H1 (cell line): ENCODE measurements around the gene CEP350. TPM values are rescaled to one million over a fixed set of nuclear protein-coding genes. Genes with fewer than 3 reads are reported as not detected.

Experiments
- CTCF ChIA-PET: fragments of 300-600 bp; sonication (Branson Sonifier 250); formaldehyde crosslinking; loops from one replicate; lab custom pipeline; 2021; ENCODE audit not compliant: partially characterized antibody; lab: Charles Lee
- POLR2A ChIA-PET: fragments of 300-600 bp; sonication (Branson Sonifier 250); formaldehyde crosslinking; loops from one replicate; lab custom pipeline; 2021; ENCODE audit warnings: inconsistent platforms; ENCODE audit not compliant: partially characterized antibody; lab: Charles Lee
- DNase-seq, 2 experiments: peaks; one replicate each; pipeline versions ENCODE4 v3.0.0 to v3.0.0-alpha.2; 2010 to 2022; ENCODE audit warnings: low spot score in 2 of 2, low read depth in 1 of 2, mixed read lengths in 1 of 2
- FAIRE-seq: peaks from 2 replicates; lab custom pipeline; 2011; peaks lifted over from hg19 to GRCh38; lab: Jason Lieb, UNC
- H2AFZ ChIP-seq: 2 replicates; pipeline ENCODE4 v1.8.1; 2012; ENCODE audit warnings: low read length, inconsistent platforms
- H2AK5ac ChIP-seq: 2 replicates; pipeline ENCODE4 v1.6.1; 2013; ENCODE audit warnings: low read depth, low read length
- H2BK120ac ChIP-seq: replicated peaks from 2 replicates; pipeline ENCODE3; 2013; ENCODE audit warnings: low read depth, low read length, inconsistent platforms
- H2BK12ac ChIP-seq: 2 replicates; pipeline ENCODE4 v1.6.1; 2013; ENCODE audit warnings: low read depth, low read length
- H2BK15ac ChIP-seq: 2 replicates; pipeline ENCODE4 v1.6.1; 2013; ENCODE audit warnings: low read length
- H2BK20ac ChIP-seq: 2 replicates; pipeline ENCODE4 v1.6.1; 2013; ENCODE audit warnings: low read length
- H2BK5ac ChIP-seq: 2 replicates; pipeline ENCODE4 v1.6.1; 2013; ENCODE audit warnings: low read depth, low read length
- H3K14ac ChIP-seq: 2 replicates; pipeline ENCODE4 v1.6.1; 2013; ENCODE audit warnings: inconsistent platforms; ENCODE audit not compliant: insufficient read length
- H3K18ac ChIP-seq: 2 replicates; pipeline ENCODE4 v1.6.1; 2013; ENCODE audit warnings: low read length; ENCODE audit errors: extremely low read depth
- H3K23ac ChIP-seq: 2 replicates; pipeline ENCODE4 v1.6.1; 2013; ENCODE audit warnings: inconsistent platforms; ENCODE audit not compliant: insufficient read length
- H3K23me2 ChIP-seq: 2 replicates; pipeline ENCODE4 v1.6.1; 2013; ENCODE audit warnings: low read depth, low read length
- H3K27ac ChIP-seq: 2 replicates; pipeline ENCODE4 v1.6.1; 2011; ENCODE audit warnings: low read depth, low read length, inconsistent platforms
- H3K27me3 ChIP-seq, 4 experiments: replicated peaks in 1 of 4; 1 replicate in 1 of 4; 2 replicates in 3 of 4; pipeline versions ENCODE4 v1.6.1 to v1.8.1; 2011 to 2013; ENCODE audit warnings: low read length in 3 of 4, mild to moderate bottlenecking in 3 of 4, inconsistent platforms in 2 of 4, mixed read lengths in 2 of 4, moderate library complexity in 1 of 4; ENCODE audit not compliant: control insufficient read depth in 3 of 4, insufficient read depth in 3 of 4; ENCODE audit errors: extremely low read depth in 1 of 4
- H3K36me3 ChIP-seq, 4 experiments: 2 replicates each; pipeline versions ENCODE4 v1.6.1 to v1.8.1; 2011 to 2013; ENCODE audit warnings: mild to moderate bottlenecking in 4 of 4, low read length in 3 of 4, moderate library complexity in 2 of 4, control low read depth in 1 of 4, inconsistent platforms in 1 of 4; ENCODE audit not compliant: insufficient read depth in 4 of 4, control insufficient read depth in 2 of 4
- H3K4ac ChIP-seq: replicated peaks from 2 replicates; pipeline ENCODE3; 2013; ENCODE audit warnings: low read length, low read depth, mixed read lengths, inconsistent platforms; ENCODE audit not compliant: insufficient read length
- H3K4me1 ChIP-seq, 4 experiments: replicated peaks in 1 of 4; 1 replicate in 1 of 4; 2 replicates in 3 of 4; pipeline versions ENCODE4 v1.6.1 to v1.8.1; 2011 to 2013; ENCODE audit warnings: low read length in 3 of 4, inconsistent platforms in 2 of 4, mixed read lengths in 1 of 4; ENCODE audit not compliant: insufficient read depth in 4 of 4, control insufficient read depth in 3 of 4
- H3K4me2 ChIP-seq, 2 experiments: 2 replicates each; pipeline versions ENCODE4 v1.6.1 to v1.8.1; 2011 to 2013; ENCODE audit warnings: low read depth in 2 of 2, low read length in 2 of 2, control low read depth in 1 of 2, inconsistent platforms in 1 of 2, mild to moderate bottlenecking in 1 of 2; ENCODE audit not compliant: insufficient read depth in 1 of 2
- H3K4me3 ChIP-seq, 4 experiments: fragments of 200-600, 300-600 bp in 1 of 4; sonication (generic), shearing (Covaris generic), sonication (Bioruptor Twin) in 1 of 4; 2 replicates each; pipeline versions ENCODE4 v1.5.1 to v1.8.1; 2011 to 2016; ENCODE audit warnings: low read length in 4 of 4, low read depth in 3 of 4, control low read depth in 2 of 4, inconsistent platforms in 2 of 4, mild to moderate bottlenecking in 2 of 4, mixed read lengths in 1 of 4, moderate library complexity in 1 of 4; ENCODE audit not compliant: insufficient read depth in 2 of 4; ENCODE audit errors: extremely low read depth in 1 of 4
- H3K56ac ChIP-seq: replicated peaks from 2 replicates; pipeline ENCODE3; 2013; ENCODE audit warnings: low read depth, mild to moderate bottlenecking, mixed read lengths, low read length, inconsistent platforms; ENCODE audit not compliant: insufficient read length
- H3K79me1 ChIP-seq: 2 replicates; pipeline ENCODE4 v1.6.1; 2013; ENCODE audit warnings: low read depth, low read length, control low read depth
- H3K79me2 ChIP-seq, 2 experiments: 2 replicates each; pipeline versions ENCODE4 v1.6.1 to v1.8.1; 2012 to 2013; ENCODE audit warnings: low read length in 2 of 2, mild to moderate bottlenecking in 2 of 2, inconsistent platforms in 1 of 2; ENCODE audit not compliant: insufficient read depth in 2 of 2, control insufficient read depth in 1 of 2
- H3K9ac ChIP-seq, 4 experiments: replicated peaks in 1 of 4; 1 replicate in 1 of 4; 2 replicates in 3 of 4; pipeline versions ENCODE4 v1.6.1 to v1.8.1; 2011 to 2013; ENCODE audit warnings: low read depth in 3 of 4, low read length in 3 of 4, control low read depth in 2 of 4, mild to moderate bottlenecking in 2 of 4, moderate library complexity in 2 of 4, inconsistent platforms in 1 of 4; ENCODE audit errors: extremely low read depth in 1 of 4
- H3K9me3 ChIP-seq, 2 experiments: 2 replicates each; pipeline versions ENCODE4 v1.6.1 to v1.8.1; 2012 to 2013; ENCODE audit warnings: mild to moderate bottlenecking in 2 of 2, moderate library complexity in 2 of 2, control low read depth in 1 of 2, inconsistent platforms in 1 of 2, low read depth in 1 of 2, low read length in 1 of 2, mixed read lengths in 1 of 2; ENCODE audit not compliant: insufficient read depth in 2 of 2
- H4K20me1 ChIP-seq, 2 experiments: replicated peaks in 1 of 2; 2 replicates each; pipeline versions ENCODE3 to v1.8.1; 2011 to 2013; ENCODE audit warnings: inconsistent platforms in 2 of 2, low read length in 2 of 2, mild to moderate bottlenecking in 1 of 2; ENCODE audit not compliant: insufficient read depth in 2 of 2, control insufficient read depth in 1 of 2
- H4K5ac ChIP-seq: 2 replicates; pipeline ENCODE4 v1.6.1; 2013; ENCODE audit warnings: low read length, low read depth, mixed read lengths, inconsistent platforms; ENCODE audit not compliant: insufficient read length
- H4K8ac ChIP-seq: 2 replicates; pipeline ENCODE4 v1.8.0; 2013; ENCODE audit warnings: mild to moderate bottlenecking, moderate library complexity, low read length, inconsistent platforms; ENCODE audit not compliant: insufficient read depth; ENCODE audit errors: extremely low read depth
- H4K91ac ChIP-seq: replicated peaks from 2 replicates; pipeline ENCODE3; 2013; ENCODE audit warnings: low read length, mixed read lengths, inconsistent platforms; ENCODE audit not compliant: insufficient read length
- ATF2 ChIP-seq: IDR thresholded peaks from 2 replicates; pipeline ENCODE4 v1.6.1; 2012; ENCODE audit warnings: low read length, inconsistent platforms
- BACH1 ChIP-seq: IDR thresholded peaks from 2 replicates; pipeline ENCODE4 v1.6.1; 2012; ENCODE audit warnings: low read length, improper control_type of control experiment
- CEBPB ChIP-seq: IDR thresholded peaks from 2 replicates; pipeline ENCODE4 v1.6.1; 2012; ENCODE audit warnings: low read depth, low read length
- HDAC6 ChIP-seq: IDR thresholded peaks from one replicate; pipeline ENCODE4 v1.7.1; 2012; ENCODE audit warnings: low read depth, mild to moderate bottlenecking, inconsistent platforms, low read length, moderate library complexity
- JUN ChIP-seq: IDR thresholded peaks from 2 replicates; pipeline ENCODE4 v1.6.1; 2011; ENCODE audit warnings: low read depth, mild to moderate bottlenecking, improper control_type of control experiment, low read length
- KDM5A ChIP-seq: fragments of 200-600 bp; IDR thresholded peaks from 2 replicates; pipeline ENCODE4 v1.7.1; 2012; ENCODE audit warnings: mild to moderate bottlenecking, low read length, inconsistent platforms, mixed read lengths
- MAFK ChIP-seq: IDR thresholded peaks from 2 replicates; pipeline ENCODE4 v1.6.1; 2012; ENCODE audit warnings: low read depth, mild to moderate bottlenecking, improper control_type of control experiment, low read length
- PHF8 ChIP-seq: fragments of 200-600 bp; sonication (generic); conservative IDR thresholded peaks from 2 replicates; pipeline ENCODE4 v1.7.1; 2012; ENCODE audit warnings: low read depth, mild to moderate bottlenecking, inconsistent platforms, low read length, moderate library complexity
- RBBP5 ChIP-seq: IDR thresholded peaks from 2 replicates; pipeline ENCODE4 v1.7.1; 2012; ENCODE audit warnings: low read depth, mild to moderate bottlenecking, inconsistent platforms, low read length, moderate library complexity, borderline replicate concordance
- SIN3A ChIP-seq, 2 experiments: IDR thresholded peaks in 1 of 2; conservative IDR thresholded peaks in 1 of 2; 2 replicates each; pipeline ENCODE4 v1.6.1; 2011 to 2012; ENCODE audit warnings: low read length in 2 of 2, improper control_type of control experiment in 1 of 2, low read depth in 1 of 2, mild to moderate bottlenecking in 1 of 2
- SIX5 ChIP-seq: IDR thresholded peaks from 2 replicates; pipeline ENCODE4 v1.6.1; 2011; ENCODE audit warnings: mild to moderate bottlenecking, low read depth, low read length
- SRF ChIP-seq: IDR thresholded peaks from 2 replicates; pipeline ENCODE4 v1.6.1; 2011; ENCODE audit warnings: mild to moderate bottlenecking, low read depth, low read length, moderate library complexity
- TBP ChIP-seq: IDR thresholded peaks from 2 replicates; pipeline ENCODE4 v1.6.1; 2011; ENCODE audit warnings: low read depth, low read length, improper control_type of control experiment
- TCF12 ChIP-seq: IDR thresholded peaks from 2 replicates; pipeline ENCODE4 v1.6.1; 2011; ENCODE audit warnings: low read depth, mild to moderate bottlenecking, low read length
- WGBS, 2 experiments: shearing (Covaris generic) in 1 of 2; methylation state at CpG; one replicate each; pipeline versions ENCODE4 v1.1.6 to v1.1.7; 2013 to 2015; ENCODE audit warnings: low lambda C conversion rate in 2 of 2, mixed read lengths in 2 of 2, inconsistent platforms in 1 of 2, low coverage in 1 of 2, missing lambda C conversion rate in 1 of 2; ENCODE audit not compliant: insufficient replicate concordance in 2 of 2, insufficient coverage in 1 of 2, insufficient read length in 1 of 2; ENCODE audit errors: extremely low coverage in 1 of 2, missing lambda C conversion rate in 1 of 2; 5-methylcytosine and 5-hydroxymethylcytosine counted together
- polyA plus RNA-seq, 7 experiments: library from polyadenylated mRNA; depleted of rRNA in 3 of 7; stranded (reverse) in 5 of 7; unstranded in 2 of 7; fragments of >200 nt in 5 of 7; fragments of 200-250 nt in 2 of 7; gene quantifications; 1 replicate in 5 of 7; 2 replicates in 1 of 7; 4 replicates in 1 of 7; pipeline versions ENCODE4 v1.2.1 to v1.2.3, GENCODE V29; 2011 to 2013; ENCODE audit warnings: missing spikeins in 2 of 7, mixed read lengths in 2 of 7
- total RNA-seq: library from RNA; stranded (reverse); fragmentation: NEBNext Ultra II Directional; extraction: Animal tissue kit (Norgen Biotek cat#: 25700); gene quantifications from 2 replicates; pipeline ENCODE4 v1.2.1, GENCODE V29; 2021

CEP350 gene
- total and polyA plus RNA-seq, 2 of the 8 experiments (the other 6 are each of a cell fraction or from before 2014, with no cell fraction given) = 5.6 to 39.4 TPM

GRCh38 chr1:179941454-179941853, 13.2 kb upstream of the CEP350 start:
- POLR2A ChIA-PET = no interaction called here
- H3K9me3 ChIP-seq = no peaks in the 10 kb centered on the region
- H2BK5ac ChIP-seq = no peak overlapping the region
- no peak overlapping the region for H4K91ac ChIP-seq
- no peak overlapping the region for H4K8ac ChIP-seq
- no peaks in the 10 kb centered on the region for H3K79me2 ChIP-seq
- CTCF ChIA-PET = no interaction called here
- H3K23ac ChIP-seq = no peak overlapping the region
- no peak overlapping the region for H3K27ac ChIP-seq
- no peaks in the 10 kb centered on the region for H4K20me1 ChIP-seq
- no peak overlapping the region for H3K4me3 ChIP-seq
- no peak overlapping the region for H3K56ac ChIP-seq
- no peaks in the 10 kb centered on the region for H3K27me3 ChIP-seq
- no peaks in the 10 kb centered on the region for H3K4me1 ChIP-seq
- H2BK15ac ChIP-seq = no peak overlapping the region
- whole genome bisulfite sequencing, 2 experiments = 89% methylated on average over 2 of the region's 2 CpGs; no CpG with 5 or more reads in 1 of the 2 experiments
- no peaks in the 10 kb centered on the region for H3K79me1 ChIP-seq
- H2BK20ac ChIP-seq = no peak overlapping the region
- H2BK12ac ChIP-seq = no peak overlapping the region
- no peak overlapping the region for H3K4ac ChIP-seq
- no peak for DNase-seq
- no peak for FAIRE-seq
- H3K23me2 ChIP-seq = no peaks in the 10 kb centered on the region
- no peaks in the 10 kb centered on the region for H3K36me3 ChIP-seq
- H2BK120ac ChIP-seq = no peak overlapping the region
- no peak overlapping the region for H4K5ac ChIP-seq
- no peak overlapping the region for H3K9ac ChIP-seq
- H3K4me2 ChIP-seq = no peak overlapping the region
- H3K14ac ChIP-seq = no peak overlapping the region
- H3K18ac ChIP-seq = no peak overlapping the region
- no peak overlapping the region for H2AFZ ChIP-seq
- H2AK5ac ChIP-seq = no peak overlapping the region
- TF ChIP-seq MAFK (no peak), SIN3A (conservative IDR thresholded peaks at IDR 0.05 in 1 of 2, IDR thresholded peaks at IDR 0.05 in 1 of 2; ENCODE audit: low read depth in 1 of 2, low read length in 2 of 2) (no peak), TBP (no peak), SIX5 (no peak), ATF2 (no peak), HDAC6 (no peak), PHF8 (no peak), CEBPB (no peak), KDM5A (no peak), SRF (no peak), BACH1 (no peak), JUN (no peak), RBBP5 (no peak), TCF12 (no peak)
